Glomerular visceral epithelial cell (primary cell): ENCODE measurements around the gene ZRANB1.

Experiments
- DNase-seq: peaks from one replicate; pipeline ENCODE4 v3.0.0-alpha.2; 2016; ENCODE audit errors: extremely low spot score

The ZRANB1 gene

GRCh38 chr10:125005312-125006187, 63.6 kb downstream of the ZRANB1 start:
- no peak for DNase-seq

- DNase-seq = no peak
Observed at GRCh38 chr10:125006188-125006680, 64.3 kb downstream of the ZRANB1 start.

- no peak for DNase-seq
Observed at GRCh38 chr10:125006921-125007426, 65.1 kb downstream of the ZRANB1 start.

GRCh38 chr10:125007436-125007835, 65.5 kb downstream of the ZRANB1 start:
- no peak for DNase-seq

- no peak for DNase-seq
Observed at GRCh38 chr10:125008689-125009638, 67.0 kb downstream of the ZRANB1 start.

GRCh38 chr10:125009661-125010161, 67.8 kb downstream of the ZRANB1 start:
- DNase-seq = no peak

- DNase-seq = no peak
Observed at GRCh38 chr10:125010362-125010761, 68.4 kb downstream of the ZRANB1 start.

- no peak for DNase-seq
Observed at GRCh38 chr10:125011171-125011925, 69.4 kb downstream of the ZRANB1 start.

GRCh38 chr10:125011926-125012705, 70.2 kb downstream of the ZRANB1 start:
- no peak for DNase-seq

GRCh38 chr10:125012851-125013528, 71.1 kb downstream of the ZRANB1 start:
- no peak for DNase-seq

- no peak for DNase-seq
Observed at GRCh38 chr10:125013529-125013872, 71.6 kb downstream of the ZRANB1 start.

- DNase-seq = no peak
Observed at GRCh38 chr10:125014086-125014830, 72.3 kb downstream of the ZRANB1 start.

GRCh38 chr10:125014836-125015355, 73.0 kb downstream of the ZRANB1 start:
- DNase-seq = no peak

GRCh38 chr10:125015356-125015944, 73.5 kb downstream of the ZRANB1 start:
- no peak for DNase-seq

- DNase-seq = no peak
Observed at GRCh38 chr10:125016123-125016522, 74.2 kb downstream of the ZRANB1 start.

GRCh38 chr10:125016611-125017202, 74.8 kb downstream of the ZRANB1 start:
- no peak for DNase-seq

GRCh38 chr10:125017547-125018298, 75.8 kb downstream of the ZRANB1 start:
- no peak for DNase-seq
